Measurements from ENCODE around the gene NPSR1.

Gene NPSR1

GRCh38 chr7:34723338-34723737, 65.3 kb downstream of the NPSR1 start:
- no peak for DNase-seq

- no peak for DNase-seq
These were observed 66.0 kb downstream of the NPSR1 start for GRCh38 chr7:34723866-34724490.

GRCh38 chr7:34726221-34726620, 68.2 kb downstream of the NPSR1 start:
- no peak for DNase-seq

GRCh38 chr7:34727464-34727995, 69.5 kb downstream of the NPSR1 start:
- DNase-seq = no peak

GRCh38 chr7:34728156-34728555, 70.1 kb downstream of the NPSR1 start:
- no peak for DNase-seq

GRCh38 chr7:34734771-34735170, 76.8 kb downstream of the NPSR1 start:
- no peak for DNase-seq

- no peak for DNase-seq
These were observed 77.5 kb downstream of the NPSR1 start for GRCh38 chr7:34735526-34735925.

GRCh38 chr7:34739651-34740300, 81.8 kb downstream of the NPSR1 start:
- DNase-seq = no peak

- no peak for DNase-seq
These were observed 82.8 kb downstream of the NPSR1 start for GRCh38 chr7:34740840-34741239.

- no peak for DNase-seq
These were observed 89.3 kb downstream of the NPSR1 start for GRCh38 chr7:34747176-34747781.

GRCh38 chr7:34747867-34748727, 90.1 kb downstream of the NPSR1 start:
- peak; percentile 93 for DNase-seq

- no peak for DNase-seq
These were observed 90.7 kb downstream of the NPSR1 start for GRCh38 chr7:34748728-34749089.

- DNase-seq = no peak
These were observed 91.4 kb downstream of the NPSR1 start for GRCh38 chr7:34749446-34749845.

- DNase-seq = no peak
These were observed 92.2 kb downstream of the NPSR1 start for GRCh38 chr7:34750209-34750608.

- no peak for DNase-seq
These were observed 92.6 kb downstream of the NPSR1 start for GRCh38 chr7:34750636-34751035.

- no peak for DNase-seq
These were observed 94.0 kb downstream of the NPSR1 start for GRCh38 chr7:34751725-34752643.

- DNase-seq = no peak
These were observed 94.9 kb downstream of the NPSR1 start for GRCh38 chr7:34752929-34753328.

- DNase-seq = no peak
These were observed 97.0 kb downstream of the NPSR1 start for GRCh38 chr7:34755008-34755407.

GRCh38 chr7:34756025-34756437, 98.0 kb downstream of the NPSR1 start:
- peak; percentile 87 for DNase-seq

GRCh38 chr7:34756691-34757090, 98.7 kb downstream of the NPSR1 start:
- DNase-seq = no peak

- DNase-seq = no peak
These were observed 99.6 kb downstream of the NPSR1 start for GRCh38 chr7:34757570-34758110.

GRCh38 chr7:34758111-34758601, 100.1 kb downstream of the NPSR1 start:
- no peak for DNase-seq

Measured in DMS 273 treated with DMSO at 0.1 percent for 48 hours (cell line).